MM.1S (cell line): ENCODE results near the gene CIITA.

Source experiments
- EZH2phosphoT487 ChIP-seq: fragments of 300-600 bp; sonication (generic); IDR thresholded peaks from 2 replicates; pipeline ENCODE4 v1.6.1; 2018; ENCODE audit warnings: antibody characterized with exemption, low read length
- TF ChIP-seq, protein P1 (sequence below): fragments of 300-600 bp; sonication (generic); IDR thresholded peaks from 2 replicates; pipeline ENCODE4 v1.5.1; 2016; ENCODE audit warnings: antibody characterized with exemption, low read length, mixed read lengths

DNA sequence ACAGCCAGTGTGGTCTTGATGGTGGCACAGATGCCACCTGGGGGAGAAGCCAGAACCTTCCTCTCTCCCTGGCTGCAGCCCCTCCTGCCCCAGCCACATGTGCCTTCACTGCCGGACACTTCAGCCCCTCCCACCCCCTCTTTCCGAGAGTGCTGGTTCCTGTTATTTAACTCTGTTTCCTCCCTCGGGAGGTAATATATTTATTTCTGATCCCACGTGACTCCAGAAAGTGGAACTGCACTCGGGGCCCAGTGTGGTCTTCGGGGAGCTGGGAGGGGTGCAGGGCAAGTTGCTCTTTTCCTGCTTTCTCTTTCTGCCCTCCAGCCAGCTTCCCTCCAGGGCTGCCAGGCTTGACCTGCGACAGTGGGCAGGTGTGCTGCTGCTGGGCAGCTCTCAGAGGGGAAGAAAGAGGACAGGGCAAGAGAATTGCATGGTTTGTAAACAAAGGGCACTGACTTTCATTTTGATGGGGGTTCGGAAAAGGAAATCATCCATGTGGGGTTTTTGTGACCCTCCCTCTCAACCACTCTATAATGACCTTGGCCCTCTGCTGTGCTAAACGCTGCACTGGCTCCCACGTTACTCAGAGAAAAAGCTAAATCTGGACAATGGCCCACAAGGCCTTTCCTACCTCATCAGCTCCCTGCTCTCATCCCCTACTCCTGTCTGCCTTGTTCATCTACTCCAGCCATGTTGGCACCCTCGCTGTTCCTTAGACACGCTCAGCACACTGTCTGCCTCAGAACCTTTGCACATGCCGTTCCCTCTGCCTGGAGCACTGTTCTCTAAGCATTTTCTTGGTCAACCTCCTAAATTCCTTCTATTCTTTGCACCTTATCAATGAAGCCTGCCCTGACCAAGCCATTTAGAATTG lies 8.2 kb upstream of the CIITA start:
- TF ChIP-seq, protein P1, sequence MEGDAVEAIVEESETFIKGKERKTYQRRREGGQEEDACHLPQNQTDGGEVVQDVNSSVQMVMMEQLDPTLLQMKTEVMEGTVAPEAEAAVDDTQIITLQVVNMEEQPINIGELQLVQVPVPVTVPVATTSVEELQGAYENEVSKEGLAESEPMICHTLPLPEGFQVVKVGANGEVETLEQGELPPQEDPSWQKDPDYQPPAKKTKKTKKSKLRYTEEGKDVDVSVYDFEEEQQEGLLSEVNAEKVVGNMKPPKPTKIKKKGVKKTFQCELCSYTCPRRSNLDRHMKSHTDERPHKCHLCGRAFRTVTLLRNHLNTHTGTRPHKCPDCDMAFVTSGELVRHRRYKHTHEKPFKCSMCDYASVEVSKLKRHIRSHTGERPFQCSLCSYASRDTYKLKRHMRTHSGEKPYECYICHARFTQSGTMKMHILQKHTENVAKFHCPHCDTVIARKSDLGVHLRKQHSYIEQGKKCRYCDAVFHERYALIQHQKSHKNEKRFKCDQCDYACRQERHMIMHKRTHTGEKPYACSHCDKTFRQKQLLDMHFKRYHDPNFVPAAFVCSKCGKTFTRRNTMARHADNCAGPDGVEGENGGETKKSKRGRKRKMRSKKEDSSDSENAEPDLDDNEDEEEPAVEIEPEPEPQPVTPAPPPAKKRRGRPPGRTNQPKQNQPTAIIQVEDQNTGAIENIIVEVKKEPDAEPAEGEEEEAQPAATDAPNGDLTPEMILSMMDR: no peak
- TF ChIP-seq EZH2phosphoT487: no peak
